NCI-H748 (cell line): Measurements from ENCODE around the gene KCTD19.
A peak's percentile ranks its signal among the peaks of the same experiment; 100 is the strongest.

Experiments used
- DNase-seq: peaks from one replicate; lab custom pipeline; 2025; ENCODE audit not compliant: unreplicated experiment; lab: John Stamatoyannopoulos, UW

KCTD19 gene

GRCh38 chr16:67283826-67284555 lies 42.5 kb downstream of the KCTD19 start:
- DNase-seq = no peak

- no peak for DNase-seq
Measured at GRCh38 chr16:67283039-67283825, 43.3 kb downstream of the KCTD19 start.

GRCh38 chr16:67282447-67282805 lies 44.1 kb downstream of the KCTD19 start:
- no peak for DNase-seq

GRCh38 chr16:67281536-67282446 lies 44.8 kb downstream of the KCTD19 start:
- no peak for DNase-seq

GRCh38 chr16:67280090-67281015 lies 46.2 kb downstream of the KCTD19 start:
- DNase-seq = no peak

- DNase-seq = peak; percentile 75
Measured at GRCh38 chr16:67279296-67280089, 47.0 kb downstream of the KCTD19 start, which contains the start of gene PLEKHG4. Gene PLEKHG4, plus strand, starts transcription at chr16:67279532. Its CDS starts 513 bp downstream, at chr16:67280045.

GRCh38 chr16:67278773-67279295 lies 47.7 kb downstream of the KCTD19 start:
- peak; percentile 53 for DNase-seq

- DNase-seq = no peak
Measured at GRCh38 chr16:67277999-67278772, 48.4 kb downstream of the KCTD19 start.

GRCh38 chr16:67277294-67277998 lies 49.1 kb downstream of the KCTD19 start:
- no peak for DNase-seq

- DNase-seq = no peak
Measured at GRCh38 chr16:67275321-67275720, 51.2 kb downstream of the KCTD19 start.

- DNase-seq = no peak
Measured at GRCh38 chr16:67271446-67271845, 55.1 kb downstream of the KCTD19 start.

- DNase-seq = no peak
Measured at GRCh38 chr16:67270931-67271338, 55.6 kb downstream of the KCTD19 start.

- DNase-seq = no peak
Measured at GRCh38 chr16:67269766-67270165, 56.8 kb downstream of the KCTD19 start.

- no peak for DNase-seq
Measured at GRCh38 chr16:67268136-67268579, 58.4 kb downstream of the KCTD19 start.

GRCh38 chr16:67265834-67266233 lies 60.7 kb downstream of the KCTD19 start:
- no peak for DNase-seq

GRCh38 chr16:67264866-67265265 lies 61.7 kb downstream of the KCTD19 start:
- DNase-seq = no peak

GRCh38 chr16:67264277-67264676 lies 62.3 kb downstream of the KCTD19 start:
- no peak for DNase-seq

- no peak for DNase-seq
Measured at GRCh38 chr16:67263201-67263600, 63.3 kb downstream of the KCTD19 start.
